Ovary (tissue), 3 donors: ENCODE data around the gene CCDC97.

Source experiments
- CTCF ChIP-seq, 3 donors: fragments of 450-650 bp in 2 of 3; fragments of 200-600 bp in 1 of 3; IDR thresholded peaks; one replicate each; pipeline versions ENCODE4 v1.5.1 to v1.8.0; 2016 to 2022; ENCODE audit warnings: antibody characterized with exemption in 3 of 3, mild to moderate bottlenecking in 1 of 3
- EP300 ChIP-seq: sonication (generic); formaldehyde crosslinking; IDR thresholded peaks from one replicate; pipeline ENCODE4 v1.6.1; 2017; ENCODE audit warnings: antibody characterized with exemption
- POLR2A ChIP-seq: fragments of 450-650 bp; IDR thresholded peaks from one replicate; pipeline ENCODE4 v1.6.1; 2017; ENCODE audit warnings: antibody characterized with exemption, mild to moderate bottlenecking, moderate library complexity
- donor health status: DM: no; HTN: no; CAD: no.

- TF ChIP-seq CTCF (IDR thresholded peaks at IDR 0.05) = no peak
- no peak for TF ChIP-seq EP300
- TF ChIP-seq POLR2A = no peak
These were observed 61.6 kb downstream of the CCDC97 start for GRCh38 chr19:41371541-41371940.
